HepG2 (cell line): ENCODE results near the gene LGALS1. TPM values are rescaled to one million over a fixed set of nuclear protein-coding genes. Genes with fewer than 3 reads are reported as not detected.

Source experiments
- FOXA3 ChIP-seq: IDR thresholded peaks from 2 replicates; pipeline ENCODE4 v1.6.1; 2016; ENCODE audit warnings: missing genetic modification reagents, missing compliant biosample characterization
- HDAC6 ChIP-seq: fragments of 200-600 bp; sonication (generic); IDR thresholded peaks from 2 replicates; pipeline ENCODE4 v1.7.0; 2017; ENCODE audit warnings: mild to moderate bottlenecking, antibody characterized with exemption, low read length, low read depth
- HNRNPH1 ChIP-seq: fragments of 200-400 bp; formaldehyde crosslinking; optimal IDR thresholded peaks from 2 replicates; pipeline ENCODE3; 2017; ENCODE audit warnings: mild to moderate bottlenecking, low read depth, low read length
- NCOA2 ChIP-seq: sonication (generic); formaldehyde crosslinking; IDR thresholded peaks from 2 replicates; pipeline ENCODE4 v1.8.0; 2022; ENCODE audit warnings: inconsistent platforms
- PTBP1 ChIP-seq: fragments of 200-400 bp; formaldehyde crosslinking; IDR thresholded peaks from 2 replicates; pipeline ENCODE4 v1.6.1; 2018; ENCODE audit warnings: low read length, low read depth; ENCODE audit not compliant: poor library complexity, severe bottlenecking
- SSRP1 ChIP-seq: IDR thresholded peaks from 2 replicates; pipeline ENCODE4 v1.6.1; 2016; ENCODE audit warnings: control low read depth
- ZNF225 ChIP-seq: sonication (generic); formaldehyde crosslinking; IDR thresholded peaks from 2 replicates; pipeline ENCODE4 v1.4.0; 2020; ENCODE audit warnings: mild to moderate bottlenecking, missing genetic modification reagents
- ZNF3 ChIP-seq: IDR thresholded peaks from 2 replicates; pipeline ENCODE4 v1.7.0; 2017; ENCODE audit warnings: inconsistent platforms
- ZNF550 ChIP-seq: sonication (generic); formaldehyde crosslinking; IDR thresholded peaks from 2 replicates; pipeline ENCODE4 v1.4.0; 2020; ENCODE audit warnings: mild to moderate bottlenecking, missing genetic modification reagents, borderline replicate concordance
- ZNF670 ChIP-seq: sonication (generic); formaldehyde crosslinking; IDR thresholded peaks from 2 replicates; pipeline ENCODE4 v1.8.0; 2022; ENCODE audit warnings: mild to moderate bottlenecking, missing genetic modification reagents, borderline replicate concordance
- ZNF772 ChIP-seq: sonication (generic); formaldehyde crosslinking; IDR thresholded peaks from 2 replicates; pipeline ENCODE4 v1.5.0; 2020; ENCODE audit warnings: mild to moderate bottlenecking, missing genetic modification reagents
- polyA plus RNA-seq, 8 experiments: library from polyadenylated mRNA; depleted of rRNA in 3 of 8; stranded (reverse) in 7 of 8; unstranded in 1 of 8; fragments of >200 nt; fragmentation: Illumina TruSeq in 4 of 8; extraction: Trizol in 4 of 8; gene quantifications; 2 replicates each; pipeline versions ENCODE4 v1.2.1 to v1.2.3, GENCODE V29; 2011 to 2016; ENCODE audit warnings: low read depth in 4 of 8, missing spikeins in 1 of 8, mixed read lengths in 1 of 8; ENCODE audit not compliant: insufficient read depth in 1 of 8
- total RNA-seq, 5 experiments: library from RNA; depleted of rRNA; stranded (reverse); fragments of >200 nt; fragmentation: Illumina TruSeq; extraction: Trizol; gene quantifications; 2 replicates each; pipeline ENCODE4 v1.2.3, GENCODE V29; 2016; ENCODE audit warnings: low read depth in 1 of 5
- TF ChIP-seq, protein P1 (sequence below): IDR thresholded peaks from 2 replicates; pipeline ENCODE4 v1.6.1; 2016; ENCODE audit warnings: missing biosample characterization, missing genetic modification reagents, low read depth
- TF ChIP-seq, protein P2 (sequence below): IDR thresholded peaks from 2 replicates; pipeline ENCODE4 v1.6.1; 2016; ENCODE audit warnings: low read depth, borderline replicate concordance
- TF ChIP-seq, protein P3 (sequence below): sonication (generic); formaldehyde crosslinking; IDR thresholded peaks from 2 replicates; pipeline ENCODE4 v1.8.0; 2022; ENCODE audit warnings: missing genetic modification reagents, low read depth, mild to moderate bottlenecking, borderline replicate concordance
- TF ChIP-seq, protein P4 (sequence below): sonication (generic); formaldehyde crosslinking; IDR thresholded peaks from 2 replicates; pipeline ENCODE4 v1.5.0; 2020; ENCODE audit warnings: missing genetic modification reagents
- TF ChIP-seq, protein P5 (sequence below), 2 experiments: sonication (generic) in 1 of 2; formaldehyde crosslinking in 1 of 2; IDR thresholded peaks; 2 replicates each; pipeline versions ENCODE4 v1.4.0 to v1.6.1; 2018 to 2020; ENCODE audit warnings: missing genetic modification reagents in 2 of 2, borderline replicate concordance in 1 of 2, low read depth in 1 of 2, mild to moderate bottlenecking in 1 of 2, missing biosample characterization in 1 of 2
- TF ChIP-seq, protein P6 (sequence below): sonication (generic); formaldehyde crosslinking; IDR thresholded peaks from 2 replicates; pipeline ENCODE4 v1.8.0; 2022; ENCODE audit warnings: mild to moderate bottlenecking, missing genetic modification reagents, borderline replicate concordance

Gene LGALS1
- total and polyA plus RNA-seq, 2 of the 13 experiments (the other 11 are each of a cell fraction or from before 2014, with no cell fraction given) = 103 to 858 TPM

DNA sequence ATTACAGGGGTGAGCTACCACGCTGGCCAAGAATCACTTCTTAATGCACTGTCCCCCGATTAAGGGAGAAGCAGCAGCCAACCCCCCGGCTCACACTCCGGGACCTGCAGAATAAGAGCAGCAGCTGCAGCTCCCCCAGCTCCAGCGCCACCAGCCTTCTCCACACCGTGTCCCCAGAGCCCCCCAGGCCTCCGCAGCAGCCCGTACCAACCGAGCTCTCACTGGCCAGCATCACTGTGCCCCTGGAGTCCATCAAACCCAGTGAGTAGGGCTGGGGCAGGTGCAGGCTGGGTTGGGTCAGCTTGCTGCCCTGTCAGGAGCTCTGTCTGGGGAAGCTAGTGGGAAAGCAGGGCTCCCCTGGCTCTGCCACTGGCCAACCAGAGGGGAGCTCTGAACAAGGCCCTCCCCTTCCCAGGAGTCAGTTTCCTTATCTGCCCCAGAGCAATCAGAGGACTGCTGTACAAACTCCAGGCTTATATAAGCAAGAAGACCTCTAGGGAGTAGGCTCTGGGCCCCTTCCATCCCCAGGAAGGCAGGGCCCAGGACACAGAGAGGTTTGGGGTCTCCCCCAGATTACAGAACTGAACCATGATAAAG is 44.5 kb upstream of the LGALS1 start (continued):
- 0 out of 2 replicates have a peak, but pooled peaks have one; percentile 3 for TF ChIP-seq NCOA2 (CRISPR knock-in tag)
- TF ChIP-seq, protein P1, sequence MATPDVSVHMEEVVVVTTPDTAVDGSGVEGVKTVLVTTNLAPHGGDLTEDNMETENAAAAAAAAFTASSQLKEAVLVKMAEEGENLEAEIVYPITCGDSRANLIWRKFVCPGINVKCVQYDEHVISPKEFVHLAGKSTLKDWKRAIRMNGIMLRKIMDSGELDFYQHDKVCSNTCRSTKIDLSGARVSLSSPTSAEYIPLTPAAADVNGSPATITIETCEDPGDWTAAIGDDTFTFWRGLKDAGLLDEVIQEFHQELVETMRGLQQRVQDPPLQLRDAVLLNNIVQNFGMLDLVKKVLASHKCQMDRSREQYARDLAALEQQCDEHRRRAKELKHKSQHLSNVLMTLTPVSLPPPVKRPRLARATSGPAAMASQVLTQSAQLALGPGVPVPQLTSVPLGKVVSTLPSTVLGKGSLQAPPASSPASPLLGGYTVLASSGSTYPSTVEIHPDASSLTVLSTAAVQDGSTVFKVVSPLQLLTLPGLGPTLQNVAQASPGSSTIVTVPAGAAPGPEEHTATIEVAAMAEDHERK (CRISPR knock-in tag) = no peak
- no peak for TF ChIP-seq HDAC6
- TF ChIP-seq FOXA3 (CRISPR knock-in tag) = no peak
- no peak for TF ChIP-seq ZNF670 (CRISPR knock-in tag)
- no peak for TF ChIP-seq HNRNPH1
- TF ChIP-seq ZNF772 = peak; percentile 35; the same call in 1 of the 2 replicates
- no peak for TF ChIP-seq PTBP1
- no peak for TF ChIP-seq ZNF225 (CRISPR knock-in tag)
- TF ChIP-seq, protein P2, sequence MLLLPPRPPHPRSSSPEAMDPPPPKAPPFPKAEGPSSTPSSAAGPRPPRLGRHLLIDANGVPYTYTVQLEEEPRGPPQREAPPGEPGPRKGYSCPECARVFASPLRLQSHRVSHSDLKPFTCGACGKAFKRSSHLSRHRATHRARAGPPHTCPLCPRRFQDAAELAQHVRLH = 0 out of 2 replicates have a peak, but pooled peaks have one; percentile 10
- TF ChIP-seq ZNF550 (CRISPR knock-in tag) = no peak
- TF ChIP-seq, protein P3, sequence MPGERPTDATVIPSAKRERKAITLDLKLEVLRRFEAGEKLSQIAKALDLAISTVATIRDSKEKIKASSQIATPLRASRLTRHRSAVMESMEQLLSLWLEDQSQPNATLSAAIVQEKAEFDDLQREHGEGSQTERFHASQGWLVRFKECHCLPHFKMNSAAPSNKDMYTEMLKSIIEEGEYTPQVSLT (CRISPR knock-in tag) = no peak
- no peak for TF ChIP-seq SSRP1 (CRISPR knock-in tag)
- TF ChIP-seq, protein P4, sequence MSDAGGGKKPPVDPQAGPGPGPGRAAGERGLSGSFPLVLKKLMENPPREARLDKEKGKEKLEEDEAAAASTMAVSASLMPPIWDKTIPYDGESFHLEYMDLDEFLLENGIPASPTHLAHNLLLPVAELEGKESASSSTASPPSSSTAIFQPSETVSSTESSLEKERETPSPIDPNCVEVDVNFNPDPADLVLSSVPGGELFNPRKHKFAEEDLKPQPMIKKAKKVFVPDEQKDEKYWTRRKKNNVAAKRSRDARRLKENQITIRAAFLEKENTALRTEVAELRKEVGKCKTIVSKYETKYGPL (CRISPR knock-in tag) = peak; percentile 36; the same call in 1 of the 2 replicates
- TF ChIP-seq, protein P5, sequence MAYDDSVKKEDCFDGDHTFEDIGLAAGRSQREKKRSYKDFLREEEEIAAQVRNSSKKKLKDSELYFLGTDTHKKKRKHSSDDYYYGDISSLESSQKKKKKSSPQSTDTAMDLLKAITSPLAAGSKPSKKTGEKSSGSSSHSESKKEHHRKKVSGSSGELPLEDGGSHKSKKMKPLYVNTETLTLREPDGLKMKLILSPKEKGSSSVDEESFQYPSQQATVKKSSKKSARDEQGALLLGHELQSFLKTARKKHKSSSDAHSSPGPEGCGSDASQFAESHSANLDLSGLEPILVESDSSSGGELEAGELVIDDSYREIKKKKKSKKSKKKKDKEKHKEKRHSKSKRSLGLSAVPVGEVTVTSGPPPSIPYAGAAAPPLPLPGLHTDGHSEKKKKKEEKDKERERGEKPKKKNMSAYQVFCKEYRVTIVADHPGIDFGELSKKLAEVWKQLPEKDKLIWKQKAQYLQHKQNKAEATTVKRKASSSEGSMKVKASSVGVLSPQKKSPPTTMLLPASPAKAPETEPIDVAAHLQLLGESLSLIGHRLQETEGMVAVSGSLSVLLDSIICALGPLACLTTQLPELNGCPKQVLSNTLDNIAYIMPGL (CRISPR knock-in tag; IDR thresholded peaks at IDR 0.05; ENCODE audit: borderline replicate concordance in 1 of 2, low read depth in 1 of 2) = no peak
- TF ChIP-seq, protein P6, sequence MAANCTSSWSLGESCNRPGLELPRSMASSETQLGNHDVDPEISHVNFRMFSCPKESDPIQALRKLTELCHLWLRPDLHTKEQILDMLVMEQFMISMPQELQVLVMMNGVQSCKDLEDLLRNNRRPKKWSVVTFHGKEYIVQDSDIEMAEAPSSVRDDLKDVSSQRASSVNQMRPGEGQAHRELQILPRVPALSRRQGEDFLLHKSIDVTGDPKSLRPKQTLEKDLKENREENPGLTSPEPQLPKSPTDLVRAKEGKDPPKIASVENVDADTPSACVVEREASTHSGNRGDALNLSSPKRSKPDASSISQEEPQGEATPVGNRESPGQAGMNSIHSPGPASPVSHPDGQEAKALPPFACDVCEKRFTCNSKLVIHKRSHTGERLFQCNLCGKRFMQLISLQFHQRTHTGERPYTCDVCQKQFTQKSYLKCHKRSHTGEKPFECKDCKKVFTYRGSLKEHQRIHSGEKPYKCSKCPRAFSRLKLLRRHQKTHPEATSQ = no peak
- no peak for TF ChIP-seq ZNF3 (CRISPR knock-in tag)
